Measurements from ENCODE around the gene ARGLU1. TPM values are rescaled to one million over a fixed set of nuclear protein-coding genes. Genes with fewer than 3 reads are reported as not detected.

The ARGLU1 gene
- total RNA-seq, 1 donor from 2014 or later: 43.0 TPM

- no peak overlapping the region for H3K4me3 ChIP-seq (ENCODE audit: low read depth, low read length)
- no peak for DNase-seq (ENCODE audit: low read depth)
- TF ChIP-seq CTCF (conservative IDR thresholded peaks at IDR 0.05; ENCODE audit: low read depth, low read length): no peak
Observed at GRCh38 chr13:106503272-106503671, 64.7 kb downstream of the ARGLU1 start.

- TF ChIP-seq CTCF (conservative IDR thresholded peaks at IDR 0.05; ENCODE audit: low read depth, low read length): no peak
- no peak for DNase-seq (ENCODE audit: low read depth)
- no peak overlapping the region for H3K4me3 ChIP-seq (ENCODE audit: low read depth, low read length)
Observed at GRCh38 chr13:106500445-106500844, 67.5 kb downstream of the ARGLU1 start.

- DNase-seq (ENCODE audit: low read depth): no peak
- no peak for TF ChIP-seq CTCF (conservative IDR thresholded peaks at IDR 0.05; ENCODE audit: low read depth, low read length)
- H3K4me3 ChIP-seq (ENCODE audit: low read depth, low read length): no peak overlapping the region
Observed at GRCh38 chr13:106499896-106500295, 68.0 kb downstream of the ARGLU1 start.

GRCh38 chr13:106499113-106499512, 68.8 kb downstream of the ARGLU1 start:
- DNase-seq (ENCODE audit: low read depth): no peak

GRCh38 chr13:106498571-106498970, 69.4 kb downstream of the ARGLU1 start:
- no peak overlapping the region for H3K4me3 ChIP-seq (ENCODE audit: low read depth, low read length)
- no peak for DNase-seq (ENCODE audit: low read depth)
- TF ChIP-seq CTCF (conservative IDR thresholded peaks at IDR 0.05; ENCODE audit: low read depth, low read length): no peak

More at GRCh38 chr13:106499113-106499512, 68.8 kb downstream of the ARGLU1 start:
- H3K4me3 ChIP-seq (ENCODE audit: low read depth, low read length): no peak overlapping the region
- TF ChIP-seq CTCF (conservative IDR thresholded peaks at IDR 0.05; ENCODE audit: low read depth, low read length): no peak

GRCh38 chr13:106498158-106498557, 69.8 kb downstream of the ARGLU1 start:
- H3K4me3 ChIP-seq (ENCODE audit: low read depth, low read length): no peak overlapping the region
- no peak for DNase-seq (ENCODE audit: low read depth)
- no peak for TF ChIP-seq CTCF (conservative IDR thresholded peaks at IDR 0.05; ENCODE audit: low read depth, low read length)

- TF ChIP-seq CTCF (conservative IDR thresholded peaks at IDR 0.05; ENCODE audit: low read depth, low read length): no peak
- no peak for DNase-seq (ENCODE audit: low read depth)
- H3K4me3 ChIP-seq (ENCODE audit: low read depth, low read length): no peak overlapping the region
Observed at GRCh38 chr13:106497079-106497478, 70.9 kb downstream of the ARGLU1 start.
